PFSK-1 (cell line): ENCODE results near the gene COL21A1.

Source experiments
- FOXP2 ChIP-seq: optimal IDR thresholded peaks from 2 replicates; pipeline ENCODE3; 2011; ENCODE audit warnings: borderline replicate concordance, control low read depth, inconsistent platforms; ENCODE audit not compliant: insufficient read depth; ENCODE audit errors: extremely low read length, extremely low read depth
- POLR2AphosphoS5 ChIP-seq: IDR thresholded peaks from 2 replicates; pipeline ENCODE4 v1.6.1; 2012; ENCODE audit warnings: low read depth, mild to moderate bottlenecking, control low read depth, low read length, moderate library complexity
- SIN3A ChIP-seq: IDR thresholded peaks from 2 replicates; pipeline ENCODE4 v1.6.1; 2012; ENCODE audit warnings: mild to moderate bottlenecking, low read length, moderate library complexity, borderline replicate concordance; ENCODE audit not compliant: insufficient read depth
- TAF1 ChIP-seq: IDR thresholded peaks from 2 replicates; pipeline ENCODE4 v1.6.1; 2012; ENCODE audit warnings: low read length, control low read depth, borderline replicate concordance; ENCODE audit not compliant: insufficient read depth
- TF ChIP-seq, protein P1 (sequence below), 2 experiments: IDR thresholded peaks; 2 replicates each; pipeline versions ENCODE4 v1.6.1 to v1.8.0; 2011 to 2012; ENCODE audit warnings: low read depth in 2 of 2, low read length in 2 of 2, control low read depth in 1 of 2, inconsistent platforms in 1 of 2, mild to moderate bottlenecking in 1 of 2, moderate library complexity in 1 of 2; ENCODE audit not compliant: insufficient read depth in 1 of 2

COL21A1 gene

GRCh38 chr6:56009636-56010035 lies 237.7 kb downstream of the COL21A1 start:
- TF ChIP-seq POLR2AphosphoS5: no peak
- TF ChIP-seq TAF1: no peak
- no peak for TF ChIP-seq FOXP2
- TF ChIP-seq, protein P1, sequence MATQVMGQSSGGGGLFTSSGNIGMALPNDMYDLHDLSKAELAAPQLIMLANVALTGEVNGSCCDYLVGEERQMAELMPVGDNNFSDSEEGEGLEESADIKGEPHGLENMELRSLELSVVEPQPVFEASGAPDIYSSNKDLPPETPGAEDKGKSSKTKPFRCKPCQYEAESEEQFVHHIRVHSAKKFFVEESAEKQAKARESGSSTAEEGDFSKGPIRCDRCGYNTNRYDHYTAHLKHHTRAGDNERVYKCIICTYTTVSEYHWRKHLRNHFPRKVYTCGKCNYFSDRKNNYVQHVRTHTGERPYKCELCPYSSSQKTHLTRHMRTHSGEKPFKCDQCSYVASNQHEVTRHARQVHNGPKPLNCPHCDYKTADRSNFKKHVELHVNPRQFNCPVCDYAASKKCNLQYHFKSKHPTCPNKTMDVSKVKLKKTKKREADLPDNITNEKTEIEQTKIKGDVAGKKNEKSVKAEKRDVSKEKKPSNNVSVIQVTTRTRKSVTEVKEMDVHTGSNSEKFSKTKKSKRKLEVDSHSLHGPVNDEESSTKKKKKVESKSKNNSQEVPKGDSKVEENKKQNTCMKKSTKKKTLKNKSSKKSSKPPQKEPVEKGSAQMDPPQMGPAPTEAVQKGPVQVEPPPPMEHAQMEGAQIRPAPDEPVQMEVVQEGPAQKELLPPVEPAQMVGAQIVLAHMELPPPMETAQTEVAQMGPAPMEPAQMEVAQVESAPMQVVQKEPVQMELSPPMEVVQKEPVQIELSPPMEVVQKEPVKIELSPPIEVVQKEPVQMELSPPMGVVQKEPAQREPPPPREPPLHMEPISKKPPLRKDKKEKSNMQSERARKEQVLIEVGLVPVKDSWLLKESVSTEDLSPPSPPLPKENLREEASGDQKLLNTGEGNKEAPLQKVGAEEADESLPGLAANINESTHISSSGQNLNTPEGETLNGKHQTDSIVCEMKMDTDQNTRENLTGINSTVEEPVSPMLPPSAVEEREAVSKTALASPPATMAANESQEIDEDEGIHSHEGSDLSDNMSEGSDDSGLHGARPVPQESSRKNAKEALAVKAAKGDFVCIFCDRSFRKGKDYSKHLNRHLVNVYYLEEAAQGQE (IDR thresholded peaks at IDR 0.05; ENCODE audit: insufficient read depth in 1 of 2, low read depth in 2 of 2, low read length in 2 of 2): no peak
- no peak for TF ChIP-seq SIN3A
